ENCODE data around the gene NME5. TPM values are rescaled to one million over a fixed set of nuclear protein-coding genes. Genes with fewer than 3 reads are reported as not detected.

NME5 gene
- total and polyA plus RNA-seq, 2 of the 4 experiments (the other 2 are of a cell fraction), result 0.17 to 0.18 TPM

GRCh38 chr5:138157626-138158025, 18.4 kb upstream of the NME5 start:
- H3K18ac ChIP-seq (ENCODE audit: low read depth, low read length), result no peak overlapping the region
- no peak overlapping the region for H2BK120ac ChIP-seq (ENCODE audit: low read depth, low read length)
- H3K4me3 ChIP-seq (ENCODE audit: insufficient read depth, low read depth, low read length), result no peak overlapping the region
- no peak overlapping the region for H3K56ac ChIP-seq (ENCODE audit: extremely low read depth, insufficient read depth, low read length)
- H4K8ac ChIP-seq (ENCODE audit: low read depth in 2 of 2, low read length in 2 of 2), result no peak overlapping the region
- H3K27me3 ChIP-seq (ENCODE audit: control insufficient read depth, insufficient read depth, low read length), result no peaks in the 10 kb centered on the region
- H4K91ac ChIP-seq (ENCODE audit: insufficient read depth, low read depth, low read length), result no peak overlapping the region
- no CpG with 5 or more reads among the region's 1 CpG for WGBS, 2 experiments (ENCODE audit: extremely low coverage in 2 of 2, insufficient read length in 1 of 2)
- in situ Hi-C loops (cut with MboI; ENCODE audit: low sequenced_read_pairs), result no loop called here
- BruUV-seq (replicated peaks), result no TSS peak
- H3K14ac ChIP-seq (replicated peaks; ENCODE audit: low read depth, low read length), result no peak overlapping the region
- no peaks in the 10 kb centered on the region for H3K9me1 ChIP-seq (ENCODE audit: insufficient read depth, low read length)
- ChIA-PET CTCF (interaction anchor here (0.7 kb wide), 1 partner anchor 400 kb away, joined by 3 read pairs; no protein-coding TSS in a partner anchor), POLR2A (ENCODE audit: unreplicated experiment) (no interaction called here)
- dilution Hi-C loops (cut with HindIII; ENCODE audit: low sequenced_read_pairs, unreplicated experiment), result no loop called here
- peaks cover 0 to 7% of the 10 kb centered on the region in 2 experiments; a peak in 2 of 4 replicates for H3K79me1 ChIP-seq (ENCODE audit: low read depth in 1 of 2, low read length in 2 of 2)
- intact Hi-C loops (cut with micrococcal nuclease), result no loop called here
- H2AK9ac ChIP-seq (replicated peaks; ENCODE audit: low read depth, low read length, poor library complexity), result no peak overlapping the region
- H3K27ac ChIP-seq (ENCODE audit: insufficient read depth, low read length), result no peak overlapping the region
- DNase-seq, result no peak
- H2BK20ac ChIP-seq (ENCODE audit: low read depth, low read length), result no peak overlapping the region
- no peak overlapping the region for H2BK5ac ChIP-seq (ENCODE audit: low read depth, low read length, poor library complexity, severe bottlenecking)
- peaks cover 41% of the 10 kb centered on the region for H3K36me3 ChIP-seq (ENCODE audit: control insufficient read depth, insufficient read depth, low read length)
- H2BK15ac ChIP-seq (ENCODE audit: low read depth, low read length), result no peak overlapping the region
- no peak overlapping the region for H3K23ac ChIP-seq (ENCODE audit: low read depth, low read length)
- H2AFZ ChIP-seq (replicated peaks; ENCODE audit: low read length, poor library complexity), result no peak overlapping the region
- no peak overlapping the region for H3K9ac ChIP-seq (ENCODE audit: low read depth, low read length)
- H3K4me2 ChIP-seq (ENCODE audit: low read depth, low read length), result no peak overlapping the region
- H4K20me1 ChIP-seq (ENCODE audit: insufficient read depth, low read length), result no peaks in the 10 kb centered on the region
- no peak overlapping the region for H3K4ac ChIP-seq (ENCODE audit: low read depth, low read length)
- H4K5ac ChIP-seq (ENCODE audit: low read depth, low read length), result no peak overlapping the region
- no peaks in the 10 kb centered on the region for H3K4me1 ChIP-seq (ENCODE audit: control insufficient read depth, insufficient read depth, low read length)
- no peak overlapping the region for H2AK5ac ChIP-seq (ENCODE audit: low read depth, low read length)
- ATAC-seq (ENCODE audit: low read depth), result no peak
- TF ChIP-seq MAZ (IDR thresholded peaks at IDR 0.05; ENCODE audit: borderline replicate concordance, low read depth, low read length), result no peak
- TF ChIP-seq CEBPB (IDR thresholded peaks at IDR 0.05; ENCODE audit: low read depth, low read length), result no peak
- no peak for TF ChIP-seq RCOR1 (IDR thresholded peaks at IDR 0.05; ENCODE audit: insufficient replicate concordance, low read length)
- no peak for TF ChIP-seq MXI1 (IDR thresholded peaks at IDR 0.05; ENCODE audit: borderline replicate concordance, low read depth, low read length)
- TF ChIP-seq ELK1 (IDR thresholded peaks at IDR 0.05; ENCODE audit: borderline replicate concordance, low read depth, low read length), result no peak
- TF ChIP-seq FOS (IDR thresholded peaks at IDR 0.05; ENCODE audit: low read depth, low read length), result no peak
- no peak for TF ChIP-seq CHD1 (IDR thresholded peaks at IDR 0.05; ENCODE audit: low read depth, low read length)
- no peak for TF ChIP-seq BHLHE40 (IDR thresholded peaks at IDR 0.05; ENCODE audit: low read depth, low read length)
- TF ChIP-seq SMC3 (IDR thresholded peaks at IDR 0.05; ENCODE audit: low read depth, low read length), result no peak
- no peak for TF ChIP-seq CTCF (conservative IDR thresholded peaks at IDR 0.05; ENCODE audit: low read depth, low read length)
- TF ChIP-seq RFX5 (IDR thresholded peaks at IDR 0.05; ENCODE audit: low read depth, low read length), result no peak
- TF ChIP-seq MAFK (IDR thresholded peaks at IDR 0.05; ENCODE audit: low read depth, low read length), result no peak
- H3K9me3 ChIP-seq (ENCODE audit: control insufficient read depth, insufficient read depth, low read length), result no peaks in the 10 kb centered on the region
